K562 (cell line): ENCODE results near the gene PRKAR1B. TPM values are rescaled to one million over a fixed set of nuclear protein-coding genes. Genes with fewer than 3 reads are reported as not detected.

ENCODE experiments used
- ATAC-seq: fragments of 200-7000 bp; cut with Tn5 transposase; 3 replicates; pipeline ENCODE4 v1.9.1; 2020; ENCODE audit warnings: moderate library complexity
- BruUV-seq: library from RNA; stranded (reverse); fragments of 400-500 nt; replicated peaks from 2 replicates; lab custom pipeline; 2021; lab: Mats Ljungman, UMichigan
- CTCF ChIA-PET: fragments of 300-600 bp; formaldehyde crosslinking; extraction: SDS; loops from one replicate; lab custom pipeline; 2021; ENCODE audit warnings: low intra/inter-chr PET ratio; lab: Yijun Ruan, JAX
- POLR2A ChIA-PET: fragments of 300-600, 350-650 bp; sonication (Branson Sonifier 250); formaldehyde crosslinking; extraction: SDS; loops from one replicate; lab custom pipeline; 2021; ENCODE audit warnings: antibody characterized with exemption, inconsistent platforms; lab: Yijun Ruan, JAX
- DNase-seq, 4 experiments: peaks; one replicate each; pipeline versions ENCODE4 v3.0.0 to v3.0.0-alpha.2; 2011 to 2018; ENCODE audit warnings: low spot score in 3 of 4, mixed read lengths in 3 of 4; ENCODE audit errors: extremely low read depth in 1 of 4
- FAIRE-seq: peaks from 2 replicates; lab custom pipeline; 2011; peaks lifted over from hg19 to GRCh38; lab: Jason Lieb, UNC
- H2AFZ ChIP-seq: 2 replicates; pipeline ENCODE4 v1.6.0; 2011; ENCODE audit warnings: low read depth, low read length, control low read depth, inconsistent platforms
- H3K27ac ChIP-seq: fragments of 200-600 bp; 3 replicates; pipeline ENCODE4 v1.8.0; 2011; ENCODE audit warnings: low read depth, mild to moderate bottlenecking, control low read depth, inconsistent platforms, low read length, moderate library complexity, mixed read lengths; ENCODE audit errors: extremely low read depth
- H3K27me3 ChIP-seq, 2 experiments: fragments of 300-600 bp in 1 of 2; 2 replicates in 1 of 2; 3 replicates in 1 of 2; pipeline versions ENCODE4 v1.6.0 to v1.8.0; 2011; ENCODE audit warnings: inconsistent platforms in 2 of 2, low read length in 2 of 2, mild to moderate bottlenecking in 1 of 2, mixed read lengths in 1 of 2, moderate library complexity in 1 of 2; ENCODE audit not compliant: control insufficient read depth in 2 of 2, insufficient read depth in 2 of 2
- H3K36me3 ChIP-seq: fragments of 300-600 bp; 3 replicates; pipeline ENCODE4 v1.8.0; 2011; ENCODE audit warnings: mild to moderate bottlenecking, low read length, inconsistent platforms; ENCODE audit not compliant: control insufficient read depth, insufficient read depth
- H3K4me1 ChIP-seq, 2 experiments: fragments of 200-600 bp in 1 of 2; replicated peaks in 1 of 2; 2 replicates in 1 of 2; 3 replicates in 1 of 2; pipeline versions ENCODE4 v1.5.1 to v1.8.0; 2011; ENCODE audit warnings: inconsistent platforms in 2 of 2, low read length in 2 of 2, mild to moderate bottlenecking in 1 of 2, mixed read lengths in 1 of 2, moderate library complexity in 1 of 2; ENCODE audit not compliant: control insufficient read depth in 2 of 2, insufficient read depth in 2 of 2
- H3K4me2 ChIP-seq: 2 replicates; pipeline ENCODE4 v1.6.1; 2011; ENCODE audit warnings: low read length, control low read depth, inconsistent platforms, mixed read lengths; ENCODE audit not compliant: insufficient read depth
- H3K4me3 ChIP-seq: fragments of 200-600 bp; sonication (generic), shearing (Covaris generic); 2 replicates; pipeline ENCODE4 v1.5.1; 2016; ENCODE audit warnings: control low read depth, inconsistent platforms
- H3K79me2 ChIP-seq: fragments of 200-600 bp; 3 replicates; pipeline ENCODE4 v1.8.0; 2011; ENCODE audit warnings: low read length, inconsistent platforms; ENCODE audit not compliant: control insufficient read depth, insufficient read depth
- H3K9ac ChIP-seq, 2 experiments: 2 replicates each; pipeline versions ENCODE4 v1.6.0 to v1.6.1; 2011; ENCODE audit warnings: low read depth in 2 of 2, low read length in 2 of 2, control low read depth in 1 of 2, inconsistent platforms in 1 of 2, mild to moderate bottlenecking in 1 of 2, mixed read lengths in 1 of 2; ENCODE audit not compliant: insufficient read depth in 1 of 2
- H3K9me1 ChIP-seq: one replicate; pipeline ENCODE4 v1.6.0; 2011; ENCODE audit warnings: inconsistent platforms, mild to moderate bottlenecking, low read length, moderate library complexity; ENCODE audit not compliant: control insufficient read depth, insufficient read depth
- H3K9me3 ChIP-seq: replicated peaks from 2 replicates; pipeline ENCODE4 v1.5.1; 2011; ENCODE audit warnings: low read depth, low read length, inconsistent platforms; ENCODE audit not compliant: control insufficient read depth, insufficient read depth
- H4K20me1 ChIP-seq: replicated peaks from 2 replicates; pipeline ENCODE4 v1.6.1; 2011; ENCODE audit warnings: low read length, inconsistent platforms, mixed read lengths; ENCODE audit not compliant: control insufficient read depth, insufficient read depth
- GATA2 ChIP-seq: sonication (generic); formaldehyde crosslinking; IDR thresholded peaks from 2 replicates; pipeline ENCODE4 v1.4.0; 2020; ENCODE audit warnings: mild to moderate bottlenecking, missing genetic modification reagents
- GTF2E2 ChIP-seq: fragments of 200-800 bp; sonication (Bioruptor generic); IDR thresholded peaks from 2 replicates; pipeline ENCODE4 v1.6.1; 2016; ENCODE audit warnings: missing genetic modification characterization, missing compliant biosample characterization
- KAT8 ChIP-seq: fragments of 450-650 bp; IDR thresholded peaks from 2 replicates; pipeline ENCODE4 v1.6.1; 2016; ENCODE audit warnings: low read depth, mild to moderate bottlenecking
- MTA1 ChIP-seq: fragments of 450-650 bp; IDR thresholded peaks from 2 replicates; pipeline ENCODE4 v1.6.1; 2017; ENCODE audit warnings: borderline replicate concordance
- PCBP2 ChIP-seq: fragments of 200-400 bp; formaldehyde crosslinking; IDR thresholded peaks from 2 replicates; pipeline ENCODE4 v1.6.1; 2018; ENCODE audit warnings: low read length, low read depth, mild to moderate bottlenecking, moderate library complexity; ENCODE audit not compliant: poor library complexity, severe bottlenecking
- PHF20 ChIP-seq: fragments of 450-650 bp; IDR thresholded peaks from 2 replicates; pipeline ENCODE4 v1.6.1; 2018; ENCODE audit not compliant: partially characterized antibody
- SIN3B ChIP-seq: fragments of 450-650 bp; IDR thresholded peaks from 2 replicates; pipeline ENCODE4 v1.6.1; 2017; ENCODE audit warnings: low read depth, mild to moderate bottlenecking, moderate library complexity
- ZNF24 ChIP-seq: fragments of 450-650 bp; IDR thresholded peaks from 2 replicates; pipeline ENCODE4 v1.6.1; 2016
- WGBS: fragments of 100-300 bp; shearing (Covaris generic); methylation state at CpG from one replicate; pipeline ENCODE4 v1.1.6; 2016; ENCODE audit warnings: low coverage, mixed read lengths; ENCODE audit not compliant: insufficient coverage; ENCODE audit errors: missing lambda C conversion rate; 5-methylcytosine and 5-hydroxymethylcytosine counted together
- in situ Hi-C: fragments of 300-500 bp; cut with MboI; formaldehyde crosslinking; loops from 4 replicates; pipeline ENCODE4 v1.15.0; 2018; ENCODE audit warnings: inconsistent platforms, mixed read lengths
- intact Hi-C: fragments of 100-400 bp; cut with micrococcal nuclease; formaldehyde crosslinking; loops from 2 replicates; pipeline ENCODE4 v1.14.2; 2022
- polyA plus RNA-seq, 8 experiments: library from polyadenylated mRNA; depleted of rRNA in 4 of 8; stranded (reverse) in 5 of 8; unstranded in 3 of 8; fragments of >200 nt; fragmentation: Nextera tagmentation in 2 of 8; fragmentation: Illumina TruSeq in 1 of 8; extraction: Ambion mirVana in 2 of 8; extraction: Trizol in 1 of 8; gene quantifications; 2 replicates each; pipeline versions ENCODE4 v1.2.1 to v1.2.3, GENCODE V29; 2011 to 2014; ENCODE audit warnings: inconsistent platforms in 1 of 8, missing spikeins in 1 of 8
- total RNA-seq, 7 experiments: library from RNA; depleted of rRNA in 6 of 7; stranded (reverse); fragments of >200 nt in 6 of 7; fragmentation: Illumina TruSeq in 2 of 7; extraction: Trizol in 2 of 7; gene quantifications; 2 replicates each; pipeline versions ENCODE4 v1.2.1 to v1.2.3, GENCODE V29; 2011 to 2021; ENCODE audit warnings: low replicate concordance in 1 of 7
- TF ChIP-seq, protein P1 (sequence below), 2 experiments: fragments of 450-650 bp in 1 of 2; sonication (generic) in 1 of 2; formaldehyde crosslinking in 1 of 2; IDR thresholded peaks in 1 of 2; conservative IDR thresholded peaks in 1 of 2; 2 replicates each; pipeline versions ENCODE4 v1.6.1 to v1.8.1; 2016 to 2023; ENCODE audit warnings: mild to moderate bottlenecking in 2 of 2, moderate library complexity in 2 of 2, inconsistent platforms in 1 of 2, missing genetic modification reagents in 1 of 2
- TF ChIP-seq, protein P2 (sequence below): IDR thresholded peaks from 2 replicates; pipeline ENCODE4 v1.6.1; 2012; ENCODE audit warnings: low read depth, low read length, improper control_type of control experiment, borderline replicate concordance
- TF ChIP-seq, protein P3 (sequence below): fragments of 450-650 bp; IDR thresholded peaks from one replicate; pipeline ENCODE4 v1.6.1; 2018; ENCODE audit warnings: mild to moderate bottlenecking, moderate library complexity; ENCODE audit not compliant: partially characterized antibody
- TF ChIP-seq, protein P4 (sequence below): sonication (generic); formaldehyde crosslinking; IDR thresholded peaks from 2 replicates; pipeline ENCODE4 v1.4.0; 2020; ENCODE audit warnings: mild to moderate bottlenecking, missing genetic modification reagents

Gene PRKAR1B
- total and polyA plus RNA-seq, 9 of the 15 experiments (the other 6 are each of a cell fraction or from before 2014, with no cell fraction given) = 0.99 to 30.5 (median 12.7) TPM

DNA sequence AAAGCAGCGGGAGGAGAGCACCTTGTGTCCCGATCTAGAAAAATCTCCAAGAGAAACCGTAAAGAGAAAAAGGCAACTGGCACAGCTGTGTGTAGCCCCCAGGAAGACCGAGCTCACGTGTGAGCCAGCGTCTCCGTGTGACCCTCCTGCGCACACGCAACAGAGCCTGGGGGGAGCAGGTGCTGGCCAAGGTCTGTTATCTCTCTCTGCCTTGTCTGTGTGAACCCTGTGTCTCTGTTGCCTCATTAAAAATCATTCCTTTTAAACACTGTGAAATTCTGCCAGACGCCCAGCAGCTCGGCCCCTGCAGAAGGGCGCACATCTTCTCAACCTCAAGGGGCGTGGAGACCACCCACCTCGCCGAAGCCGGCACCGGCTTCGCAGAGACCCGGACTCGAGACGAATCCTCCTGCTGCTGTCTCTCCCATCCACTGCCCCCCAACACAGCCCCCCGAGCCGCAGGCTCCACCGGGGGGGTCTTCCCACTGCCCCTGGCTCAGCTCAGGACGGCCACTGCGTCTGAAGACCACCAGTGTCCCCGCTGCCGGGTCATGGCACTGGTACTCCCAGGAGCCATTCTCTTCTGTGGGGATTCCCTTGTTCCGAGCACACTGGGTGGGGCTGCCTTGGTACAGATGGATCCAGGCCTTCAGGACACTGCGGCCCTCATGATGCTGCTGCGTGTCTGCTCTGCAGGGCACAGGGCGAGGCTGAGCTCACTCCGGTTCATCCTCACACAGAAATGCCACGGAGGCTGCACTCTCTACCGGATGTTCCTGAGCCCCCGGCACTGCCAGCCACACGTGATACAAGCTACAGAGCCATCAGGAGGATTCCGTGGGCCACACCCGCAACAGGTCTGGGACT lies 94.9 kb downstream of the PRKAR1B start:
- Histone ChIP-seq H3K4me3 (no peak overlapping the region), H3K9ac (peak overlapping the region in 1 of 2 experiments; percentile 27; a peak in 1 of 4 replicates), H3K79me2 (peaks cover 25% of the 10 kb centered on the region), H3K4me1 (peaks cover 4 to 53% of the 10 kb centered on the region in 2 experiments; a peak in 4 of 5 replicates), H4K20me1 (no peaks in the 10 kb centered on the region), H3K9me1 (no peaks in the 10 kb centered on the region), H3K27ac (no peak overlapping the region), H3K27me3 (no peaks in the 10 kb centered on the region), H3K36me3 (0 out of 3 replicates have a peak, but pooled peaks cover 5% of the 10 kb centered on the region), H3K4me2 (no peak overlapping the region), H3K9me3 (no peaks in the 10 kb centered on the region), H2AFZ (no peak overlapping the region)
- FAIRE-seq = no peak
- no peak for ATAC-seq
- intact Hi-C loops (no loop called here), in situ Hi-C loops (no loop called here)
- BruUV-seq = no TSS peak
- CTCF ChIA-PET = no interaction called here
- 88% methylated on average over 26 of the region's 39 CpGs for WGBS
- DNase-seq = no peak
- POLR2A ChIA-PET = interaction anchor here (0.5 to 1.1 kb wide), 2 partner anchors 21 to 320 kb away, joined by 3 read pairs; no protein-coding TSS in a partner anchor
- TF ChIP-seq GTF2E2 = no peak
- no peak for TF ChIP-seq SIN3B
- TF ChIP-seq, protein P1, sequence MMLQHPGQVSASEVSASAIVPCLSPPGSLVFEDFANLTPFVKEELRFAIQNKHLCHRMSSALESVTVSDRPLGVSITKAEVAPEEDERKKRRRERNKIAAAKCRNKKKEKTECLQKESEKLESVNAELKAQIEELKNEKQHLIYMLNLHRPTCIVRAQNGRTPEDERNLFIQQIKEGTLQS (IDR thresholded peaks at IDR 0.05) = no peak
- TF ChIP-seq, protein P1 (CRISPR knock-in tag; conservative IDR thresholded peaks at IDR 0.05) = no peak
- no peak for TF ChIP-seq ZNF24
- TF ChIP-seq, protein P2, sequence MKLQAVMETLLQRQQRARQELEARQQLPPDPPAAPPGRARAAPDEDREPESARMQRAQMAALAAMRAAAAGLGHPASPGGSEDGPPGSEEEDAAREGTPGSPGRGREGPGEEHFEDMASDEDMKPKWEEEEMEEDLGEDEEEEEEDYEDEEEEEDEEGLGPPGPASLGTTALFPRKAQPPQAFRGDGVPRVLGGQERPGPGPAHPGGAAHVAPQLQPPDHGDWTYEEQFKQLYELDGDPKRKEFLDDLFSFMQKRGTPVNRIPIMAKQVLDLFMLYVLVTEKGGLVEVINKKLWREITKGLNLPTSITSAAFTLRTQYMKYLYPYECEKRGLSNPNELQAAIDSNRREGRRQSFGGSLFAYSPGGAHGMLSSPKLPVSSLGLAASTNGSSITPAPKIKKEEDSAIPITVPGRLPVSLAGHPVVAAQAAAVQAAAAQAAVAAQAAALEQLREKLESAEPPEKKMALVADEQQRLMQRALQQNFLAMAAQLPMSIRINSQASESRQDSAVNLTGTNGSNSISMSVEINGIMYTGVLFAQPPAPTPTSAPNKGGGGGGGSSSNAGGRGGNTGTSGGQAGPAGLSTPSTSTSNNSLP = no peak
- no peak for TF ChIP-seq PHF20
- TF ChIP-seq, protein P3, sequence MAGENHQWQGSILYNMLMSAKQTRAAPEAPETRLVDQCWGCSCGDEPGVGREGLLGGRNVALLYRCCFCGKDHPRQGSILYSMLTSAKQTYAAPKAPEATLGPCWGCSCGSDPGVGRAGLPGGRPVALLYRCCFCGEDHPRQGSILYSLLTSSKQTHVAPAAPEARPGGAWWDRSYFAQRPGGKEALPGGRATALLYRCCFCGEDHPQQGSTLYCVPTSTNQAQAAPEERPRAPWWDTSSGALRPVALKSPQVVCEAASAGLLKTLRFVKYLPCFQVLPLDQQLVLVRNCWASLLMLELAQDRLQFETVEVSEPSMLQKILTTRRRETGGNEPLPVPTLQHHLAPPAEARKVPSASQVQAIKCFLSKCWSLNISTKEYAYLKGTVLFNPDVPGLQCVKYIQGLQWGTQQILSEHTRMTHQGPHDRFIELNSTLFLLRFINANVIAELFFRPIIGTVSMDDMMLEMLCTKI = no peak
- TF ChIP-seq MTA1 = no peak
- no peak for TF ChIP-seq PCBP2
- TF ChIP-seq KAT8 = no peak
- TF ChIP-seq, protein P4, sequence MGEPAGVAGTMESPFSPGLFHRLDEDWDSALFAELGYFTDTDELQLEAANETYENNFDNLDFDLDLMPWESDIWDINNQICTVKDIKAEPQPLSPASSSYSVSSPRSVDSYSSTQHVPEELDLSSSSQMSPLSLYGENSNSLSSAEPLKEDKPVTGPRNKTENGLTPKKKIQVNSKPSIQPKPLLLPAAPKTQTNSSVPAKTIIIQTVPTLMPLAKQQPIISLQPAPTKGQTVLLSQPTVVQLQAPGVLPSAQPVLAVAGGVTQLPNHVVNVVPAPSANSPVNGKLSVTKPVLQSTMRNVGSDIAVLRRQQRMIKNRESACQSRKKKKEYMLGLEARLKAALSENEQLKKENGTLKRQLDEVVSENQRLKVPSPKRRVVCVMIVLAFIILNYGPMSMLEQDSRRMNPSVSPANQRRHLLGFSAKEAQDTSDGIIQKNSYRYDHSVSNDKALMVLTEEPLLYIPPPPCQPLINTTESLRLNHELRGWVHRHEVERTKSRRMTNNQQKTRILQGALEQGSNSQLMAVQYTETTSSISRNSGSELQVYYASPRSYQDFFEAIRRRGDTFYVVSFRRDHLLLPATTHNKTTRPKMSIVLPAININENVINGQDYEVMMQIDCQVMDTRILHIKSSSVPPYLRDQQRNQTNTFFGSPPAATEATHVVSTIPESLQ (CRISPR knock-in tag) = no peak
- TF ChIP-seq GATA2 = no peak
